Prostate gland (tissue), 2 donors: Measurements from ENCODE around the gene CREB3. TPM values are rescaled to one million over a fixed set of nuclear protein-coding genes. Genes with fewer than 3 reads are reported as not detected.

ENCODE experiments used
- DNase-seq: peaks from one replicate; pipeline ENCODE4 v3.0.0-alpha.2; 2019; ENCODE audit warnings: low spot score
- H3K27ac ChIP-seq, 2 donors: fragments of 200-600 bp; sonication (generic); 2 replicates each; pipeline ENCODE4 v1.5.1; 2017 to 2019
- H3K27me3 ChIP-seq: fragments of 200-600 bp; sonication (generic); replicated peaks from 2 replicates; pipeline ENCODE4 v1.5.1; 2019; ENCODE audit not compliant: insufficient read depth
- H3K36me3 ChIP-seq, 2 donors: fragments of 200-600 bp; sonication (generic); 1 replicate in 1 of 2; 2 replicates in 1 of 2; pipeline versions ENCODE4 v1.5.1 to v1.8.1; 2017 to 2019
- H3K4me1 ChIP-seq: fragments of 200-600 bp; sonication (generic); replicated peaks from 2 replicates; pipeline ENCODE4 v1.5.1; 2019
- H3K4me3 ChIP-seq, 2 donors: fragments of 200-600 bp; sonication (generic); 2 replicates each; pipeline ENCODE4 v1.5.1; 2017 to 2019
- H3K9me3 ChIP-seq: fragments of 200-600 bp; sonication (generic); 2 replicates; pipeline ENCODE4 v1.5.1; 2017
- POLR2A ChIP-seq: fragments of 450-650 bp; IDR thresholded peaks from one replicate; pipeline ENCODE4 v1.6.1; 2016; ENCODE audit warnings: antibody characterized with exemption, mild to moderate bottlenecking
- POLR2AphosphoS5 ChIP-seq: sonication (generic); formaldehyde crosslinking; IDR thresholded peaks from one replicate; pipeline ENCODE4 v1.6.1; 2017; ENCODE audit warnings: antibody characterized with exemption
- WGBS: methylation state at CpG from one replicate; pipeline ENCODE4 v1.1.5; 2018; 5-methylcytosine and 5-hydroxymethylcytosine counted together
- intact Hi-C: fragments of 100-400 bp; cut with DNase I; formaldehyde crosslinking; loops from one replicate; pipeline ENCODE4 v1.14.2; 2022
- total RNA-seq, 2 donors: library from RNA; depleted of rRNA; stranded (reverse); fragments of >200 nt; gene quantifications; one replicate each; pipeline ENCODE4 v1.1.0, GENCODE V29; 2016
- TF ChIP-seq, protein P1 (sequence below), 4 experiments: fragments of 200-600 bp in 2 of 4; fragments of 450-650 bp in 2 of 4; sonication (generic) in 2 of 4; IDR thresholded peaks; 1 replicate in 3 of 4; 2 replicates in 1 of 4; pipeline ENCODE4 v1.5.1; 2016 to 2019; ENCODE audit warnings: antibody characterized with exemption in 4 of 4, mild to moderate bottlenecking in 2 of 4, moderate library complexity in 2 of 4

The CREB3 gene
- total RNA-seq, 2 donors from 2014 or later, result 60.9 to 120 TPM

DNA sequence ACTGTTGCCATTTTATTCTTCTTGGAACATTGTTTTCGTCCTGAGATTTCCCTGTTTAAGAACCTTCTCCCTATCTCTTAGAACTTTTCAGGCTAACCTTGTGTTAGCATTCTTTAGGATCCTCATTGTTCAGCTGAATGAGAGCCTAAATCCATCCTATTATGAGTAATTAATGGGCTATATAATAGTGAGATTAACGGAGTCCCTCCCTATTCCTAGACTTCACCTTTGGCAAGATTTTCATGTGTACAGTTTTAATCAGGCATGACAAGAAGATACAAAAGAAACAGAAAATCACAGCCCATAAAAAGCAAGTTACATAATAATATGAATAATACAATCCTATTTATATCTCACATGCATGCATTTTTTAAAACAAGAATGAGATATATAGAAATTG lies 30.7 kb downstream of the CREB3 start:
- Histone ChIP-seq H3K9me3 (no peaks in the 10 kb centered on the region), H3K27me3 (no peaks in the 10 kb centered on the region), H3K27ac (no peak overlapping the region), H3K4me1 (no peaks in the 10 kb centered on the region), H3K4me3 (no peak overlapping the region), H3K36me3 (no peaks in the 10 kb centered on the region)
- TF ChIP-seq POLR2AphosphoS5, result no peak
- TF ChIP-seq POLR2A, result no peak
- TF ChIP-seq, protein P1, sequence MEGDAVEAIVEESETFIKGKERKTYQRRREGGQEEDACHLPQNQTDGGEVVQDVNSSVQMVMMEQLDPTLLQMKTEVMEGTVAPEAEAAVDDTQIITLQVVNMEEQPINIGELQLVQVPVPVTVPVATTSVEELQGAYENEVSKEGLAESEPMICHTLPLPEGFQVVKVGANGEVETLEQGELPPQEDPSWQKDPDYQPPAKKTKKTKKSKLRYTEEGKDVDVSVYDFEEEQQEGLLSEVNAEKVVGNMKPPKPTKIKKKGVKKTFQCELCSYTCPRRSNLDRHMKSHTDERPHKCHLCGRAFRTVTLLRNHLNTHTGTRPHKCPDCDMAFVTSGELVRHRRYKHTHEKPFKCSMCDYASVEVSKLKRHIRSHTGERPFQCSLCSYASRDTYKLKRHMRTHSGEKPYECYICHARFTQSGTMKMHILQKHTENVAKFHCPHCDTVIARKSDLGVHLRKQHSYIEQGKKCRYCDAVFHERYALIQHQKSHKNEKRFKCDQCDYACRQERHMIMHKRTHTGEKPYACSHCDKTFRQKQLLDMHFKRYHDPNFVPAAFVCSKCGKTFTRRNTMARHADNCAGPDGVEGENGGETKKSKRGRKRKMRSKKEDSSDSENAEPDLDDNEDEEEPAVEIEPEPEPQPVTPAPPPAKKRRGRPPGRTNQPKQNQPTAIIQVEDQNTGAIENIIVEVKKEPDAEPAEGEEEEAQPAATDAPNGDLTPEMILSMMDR (IDR thresholded peaks at IDR 0.05), result no peak
- 66% methylated on average over 2 of the region's 2 CpGs for WGBS
- no peak for DNase-seq
- intact Hi-C loops, result no loop called here

DNA sequence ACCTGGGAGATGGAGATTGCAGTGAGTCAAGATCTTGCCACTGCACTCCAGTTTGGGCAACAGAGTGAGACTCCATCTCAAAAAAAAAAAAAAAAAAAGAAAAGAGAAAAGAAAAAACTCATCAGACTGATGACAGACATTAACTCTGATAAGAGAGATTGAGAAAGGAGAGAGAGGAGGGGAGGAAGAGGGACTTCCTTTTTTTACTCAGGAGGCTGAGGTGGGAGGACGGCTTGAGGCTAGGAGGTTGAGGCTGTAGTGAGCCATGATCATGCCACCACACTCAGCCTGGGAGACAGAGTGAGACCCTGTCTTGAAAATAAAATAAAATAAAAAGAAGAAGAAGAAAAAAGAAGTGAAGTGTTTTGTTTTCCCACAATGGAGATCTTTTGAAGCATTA lies 31.3 kb downstream of the CREB3 start:
- Histone ChIP-seq H3K27ac (no peak overlapping the region), H3K4me3 (no peak overlapping the region), H3K9me3 (no peaks in the 10 kb centered on the region), H3K4me1 (no peaks in the 10 kb centered on the region), H3K36me3 (no peaks in the 10 kb centered on the region), H3K27me3 (no peaks in the 10 kb centered on the region)
- WGBS, result 88% methylated on average over 1 of the region's 1 CpG
- no peak for DNase-seq
- TF ChIP-seq POLR2A (no peak), POLR2AphosphoS5 (no peak)
- TF ChIP-seq, protein P1 (IDR thresholded peaks at IDR 0.05), result no peak
- intact Hi-C loops, result no loop called here

DNA sequence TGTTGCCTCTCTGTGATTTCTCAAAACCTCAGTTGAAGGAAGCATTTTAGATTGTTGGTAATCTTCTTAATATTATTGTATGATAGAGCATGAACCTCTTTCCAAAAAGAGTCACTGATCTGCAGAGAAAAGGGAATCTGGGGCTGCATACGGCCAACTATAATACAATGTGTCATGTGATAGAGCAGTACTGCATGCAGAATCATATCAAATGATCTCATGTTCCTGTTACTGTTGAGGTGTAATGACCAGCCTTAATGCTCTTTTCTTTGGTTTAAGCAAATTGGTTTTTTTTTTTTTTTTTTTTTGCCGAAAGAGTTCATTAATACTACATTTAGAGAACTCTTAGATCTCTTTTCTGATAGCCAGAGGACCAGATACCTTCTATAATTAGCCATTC lies 34.5 kb downstream of the CREB3 start:
- no peak overlapping the region for H3K4me3 ChIP-seq
- no peaks in the 10 kb centered on the region for H3K27me3 ChIP-seq
- no peaks in the 10 kb centered on the region for H3K9me3 ChIP-seq
- H3K27ac ChIP-seq, result no peak overlapping the region
- WGBS, result 83% methylated on average over 2 of the region's 2 CpGs
- peaks cover 19% of the 10 kb centered on the region for H3K4me1 ChIP-seq
- no peaks in the 10 kb centered on the region for H3K36me3 ChIP-seq
- TF ChIP-seq POLR2AphosphoS5, result no peak
- no peak for TF ChIP-seq POLR2A
- intact Hi-C loops, result no loop called here
- no peak for DNase-seq

DNA sequence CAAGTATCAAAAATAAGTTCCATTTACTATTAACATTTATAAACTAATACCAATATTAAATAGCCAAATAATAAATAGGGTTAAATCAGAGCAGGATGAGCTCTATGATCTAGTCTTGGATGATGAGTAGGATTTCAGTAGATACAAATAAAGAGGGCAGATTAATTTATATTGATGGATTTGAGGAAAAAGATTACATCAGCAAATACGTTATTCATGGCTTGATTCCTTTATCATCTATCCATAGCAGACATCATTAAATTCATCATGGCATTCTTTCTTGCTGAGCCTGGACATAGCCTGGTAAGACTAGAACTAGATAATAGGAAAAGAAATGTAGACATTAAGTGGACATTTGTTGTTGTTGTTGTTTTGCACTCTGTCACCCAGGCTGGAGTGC lies 35.0 kb downstream of the CREB3 start:
- TF ChIP-seq POLR2AphosphoS5, result no peak
- TF ChIP-seq, protein P1 (IDR thresholded peaks at IDR 0.05), result no peak
- no peak for TF ChIP-seq POLR2A
- H3K27ac ChIP-seq, result no peak overlapping the region
- WGBS, result 89% methylated on average over 1 of the region's 1 CpG
- H3K9me3 ChIP-seq, result no peaks in the 10 kb centered on the region
- no peak for DNase-seq
- no peak overlapping the region for H3K4me3 ChIP-seq
- H3K36me3 ChIP-seq, result no peaks in the 10 kb centered on the region
- peaks cover 21% of the 10 kb centered on the region for H3K4me1 ChIP-seq
- intact Hi-C loops, result no loop called here
- no peaks in the 10 kb centered on the region for H3K27me3 ChIP-seq

DNA sequence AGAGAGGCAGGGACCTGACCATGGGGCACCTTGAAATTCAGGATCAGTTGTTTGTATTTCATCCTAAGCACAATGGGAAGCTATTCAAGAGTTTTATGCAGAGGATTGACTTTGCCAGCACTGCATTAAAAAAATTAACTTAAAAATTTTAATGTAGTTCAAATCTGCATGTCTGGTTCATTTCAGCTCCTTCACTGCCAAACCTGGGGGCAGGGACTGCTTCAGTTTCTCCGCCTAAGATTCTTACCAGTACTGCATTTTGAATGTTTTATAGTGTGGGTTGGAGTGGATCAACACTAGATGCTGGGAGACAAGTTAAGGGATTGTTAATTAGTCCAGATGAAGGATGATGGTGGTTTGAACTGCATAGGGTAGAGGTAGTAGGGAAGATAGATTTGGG lies 37.3 kb downstream of the CREB3 start:
- Histone ChIP-seq H3K4me1 (peaks cover 21% of the 10 kb centered on the region), H3K36me3 (no peaks in the 10 kb centered on the region), H3K27me3 (no peaks in the 10 kb centered on the region), H3K27ac (no peak overlapping the region), H3K9me3 (no peaks in the 10 kb centered on the region), H3K4me3 (no peak overlapping the region)
- TF ChIP-seq POLR2A (no peak), POLR2AphosphoS5 (no peak)
- TF ChIP-seq, protein P1 (IDR thresholded peaks at IDR 0.05), result no peak
- WGBS, result 90% methylated on average over 1 of the region's 1 CpG
- DNase-seq, result no peak
- intact Hi-C loops, result no loop called here
